ENCODE measurements around the gene FGF8.
A peak's percentile ranks its signal among the peaks of the same experiment; 100 is the strongest.

The FGF8 gene

GRCh38 chr10:101783736-101784118 lies 7.8 kb upstream of the FGF8 start:
- no peak for TF ChIP-seq CTCF (IDR thresholded peaks at IDR 0.05; ENCODE audit: low read length)
- no peak for TF ChIP-seq EZH2 (IDR thresholded peaks at IDR 0.05; ENCODE audit: borderline replicate concordance, low read length)
- peaks cover 44% of the 10 kb centered on the region for H3K4me1 ChIP-seq (ENCODE audit: insufficient read depth, low read length, severe bottlenecking)
- no peaks in the 10 kb centered on the region for H3K27me3 ChIP-seq (ENCODE audit: insufficient read depth, low read length)
- H4K20me1 ChIP-seq (ENCODE audit: insufficient read depth, low read length): no peaks in the 10 kb centered on the region
- H3F3A ChIP-seq (ENCODE audit: insufficient read depth, low read length): no peaks in the 10 kb centered on the region
- H3K9me3 ChIP-seq (ENCODE audit: low read length): no peaks in the 10 kb centered on the region
- no peak overlapping the region for H2AFZ ChIP-seq (ENCODE audit: low read length)
- H3K27ac ChIP-seq (ENCODE audit: low read depth, low read length, poor library complexity, severe bottlenecking): peak overlapping the region; percentile 21
- no peaks in the 10 kb centered on the region for H3K9me2 ChIP-seq (ENCODE audit: low read depth, low read length)
- H3K4me2 ChIP-seq (ENCODE audit: low read length): peak overlapping the region; percentile 85
- H3K4me3 ChIP-seq (ENCODE audit: low read depth, low read length, poor library complexity, severe bottlenecking): peak overlapping the region; percentile 82
- no peaks in the 10 kb centered on the region for H3K79me2 ChIP-seq (ENCODE audit: insufficient read depth, low read length)
- peaks cover 12% of the 10 kb centered on the region for H3K36me3 ChIP-seq (ENCODE audit: insufficient read depth, low read length)
- peak overlapping the region; percentile 83 for H3K9ac ChIP-seq (ENCODE audit: low read length)

GRCh38 chr10:101782811-101783735 lies 7.2 kb upstream of the FGF8 start, which contains the start of gene NPM3:
NPM3 (minus strand) TSS chr10:101783446; CDS start chr10:101783390, 56 bp downstream.
- Histone ChIP-seq H3K27ac (ENCODE audit: low read depth, low read length, poor library complexity, severe bottlenecking) (peak within 1 kb of the TSS; percentile 59), H3K27me3 (ENCODE audit: insufficient read depth, low read length) (no peaks in the 10 kb centered on the region), H3K9me2 (ENCODE audit: low read depth, low read length) (no peaks in the 10 kb centered on the region), H3K36me3 (ENCODE audit: insufficient read depth, low read length) (peaks cover 14% of the 10 kb centered on the region), H2AFZ (ENCODE audit: low read length) (no peak within 1 kb of the TSS), H3K4me2 (ENCODE audit: low read length) (peak within 1 kb of the TSS; percentile 85), H3F3A (ENCODE audit: insufficient read depth, low read length) (no peaks in the 10 kb centered on the region), H3K4me1 (ENCODE audit: insufficient read depth, low read length, severe bottlenecking) (peaks cover 45% of the 10 kb centered on the region), H4K20me1 (ENCODE audit: insufficient read depth, low read length) (no peaks in the 10 kb centered on the region), H3K9me3 (ENCODE audit: low read length) (no peaks in the 10 kb centered on the region), H3K9ac (ENCODE audit: low read length) (peak within 1 kb of the TSS; percentile 83), H3K79me2 (ENCODE audit: insufficient read depth, low read length) (no peaks in the 10 kb centered on the region), H3K4me3 (ENCODE audit: low read depth, low read length, poor library complexity, severe bottlenecking) (peak within 1 kb of the TSS; percentile 82)
- TF ChIP-seq EZH2 (IDR thresholded peaks at IDR 0.05; ENCODE audit: borderline replicate concordance, low read length): no peak
- TF ChIP-seq CTCF (IDR thresholded peaks at IDR 0.05; ENCODE audit: low read length): no peak

GRCh38 chr10:101781984-101782810 lies 6.3 kb upstream of the FGF8 start:
- H3K9me2 ChIP-seq (ENCODE audit: low read depth, low read length): no peaks in the 10 kb centered on the region
- no peaks in the 10 kb centered on the region for H3K79me2 ChIP-seq (ENCODE audit: insufficient read depth, low read length)
- peak overlapping the region; percentile 83 for H3K9ac ChIP-seq (ENCODE audit: low read length)
- H3K27ac ChIP-seq (ENCODE audit: low read depth, low read length, poor library complexity, severe bottlenecking): peak overlapping the region; percentile 59
- H3K4me1 ChIP-seq (ENCODE audit: insufficient read depth, low read length, severe bottlenecking): peaks cover 45% of the 10 kb centered on the region
- no peak for TF ChIP-seq CTCF (IDR thresholded peaks at IDR 0.05; ENCODE audit: low read length)
- TF ChIP-seq EZH2 (IDR thresholded peaks at IDR 0.05; ENCODE audit: borderline replicate concordance, low read length): no peak
- peak overlapping the region; percentile 85 for H3K4me2 ChIP-seq (ENCODE audit: low read length)
- no peaks in the 10 kb centered on the region for H4K20me1 ChIP-seq (ENCODE audit: insufficient read depth, low read length)
- H3F3A ChIP-seq (ENCODE audit: insufficient read depth, low read length): no peaks in the 10 kb centered on the region
- H3K9me3 ChIP-seq (ENCODE audit: low read length): no peaks in the 10 kb centered on the region
- H3K4me3 ChIP-seq (ENCODE audit: low read depth, low read length, poor library complexity, severe bottlenecking): peak overlapping the region; percentile 82
- peaks cover 18% of the 10 kb centered on the region for H3K36me3 ChIP-seq (ENCODE audit: insufficient read depth, low read length)
- H3K27me3 ChIP-seq (ENCODE audit: insufficient read depth, low read length): no peaks in the 10 kb centered on the region
- H2AFZ ChIP-seq (ENCODE audit: low read length): no peak overlapping the region
